ENCODE measurements around the gene TPX2. TPM values are rescaled to one million over a fixed set of nuclear protein-coding genes. Genes with fewer than 3 reads are reported as not detected.

Gene TPX2, protein sequence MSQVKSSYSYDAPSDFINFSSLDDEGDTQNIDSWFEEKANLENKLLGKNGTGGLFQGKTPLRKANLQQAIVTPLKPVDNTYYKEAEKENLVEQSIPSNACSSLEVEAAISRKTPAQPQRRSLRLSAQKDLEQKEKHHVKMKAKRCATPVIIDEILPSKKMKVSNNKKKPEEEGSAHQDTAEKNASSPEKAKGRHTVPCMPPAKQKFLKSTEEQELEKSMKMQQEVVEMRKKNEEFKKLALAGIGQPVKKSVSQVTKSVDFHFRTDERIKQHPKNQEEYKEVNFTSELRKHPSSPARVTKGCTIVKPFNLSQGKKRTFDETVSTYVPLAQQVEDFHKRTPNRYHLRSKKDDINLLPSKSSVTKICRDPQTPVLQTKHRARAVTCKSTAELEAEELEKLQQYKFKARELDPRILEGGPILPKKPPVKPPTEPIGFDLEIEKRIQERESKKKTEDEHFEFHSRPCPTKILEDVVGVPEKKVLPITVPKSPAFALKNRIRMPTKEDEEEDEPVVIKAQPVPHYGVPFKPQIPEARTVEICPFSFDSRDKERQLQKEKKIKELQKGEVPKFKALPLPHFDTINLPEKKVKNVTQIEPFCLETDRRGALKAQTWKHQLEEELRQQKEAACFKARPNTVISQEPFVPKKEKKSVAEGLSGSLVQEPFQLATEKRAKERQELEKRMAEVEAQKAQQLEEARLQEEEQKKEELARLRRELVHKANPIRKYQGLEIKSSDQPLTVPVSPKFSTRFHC
- total RNA-seq = 37.1 and 41.0 TPM in 2 replicates

DNA sequence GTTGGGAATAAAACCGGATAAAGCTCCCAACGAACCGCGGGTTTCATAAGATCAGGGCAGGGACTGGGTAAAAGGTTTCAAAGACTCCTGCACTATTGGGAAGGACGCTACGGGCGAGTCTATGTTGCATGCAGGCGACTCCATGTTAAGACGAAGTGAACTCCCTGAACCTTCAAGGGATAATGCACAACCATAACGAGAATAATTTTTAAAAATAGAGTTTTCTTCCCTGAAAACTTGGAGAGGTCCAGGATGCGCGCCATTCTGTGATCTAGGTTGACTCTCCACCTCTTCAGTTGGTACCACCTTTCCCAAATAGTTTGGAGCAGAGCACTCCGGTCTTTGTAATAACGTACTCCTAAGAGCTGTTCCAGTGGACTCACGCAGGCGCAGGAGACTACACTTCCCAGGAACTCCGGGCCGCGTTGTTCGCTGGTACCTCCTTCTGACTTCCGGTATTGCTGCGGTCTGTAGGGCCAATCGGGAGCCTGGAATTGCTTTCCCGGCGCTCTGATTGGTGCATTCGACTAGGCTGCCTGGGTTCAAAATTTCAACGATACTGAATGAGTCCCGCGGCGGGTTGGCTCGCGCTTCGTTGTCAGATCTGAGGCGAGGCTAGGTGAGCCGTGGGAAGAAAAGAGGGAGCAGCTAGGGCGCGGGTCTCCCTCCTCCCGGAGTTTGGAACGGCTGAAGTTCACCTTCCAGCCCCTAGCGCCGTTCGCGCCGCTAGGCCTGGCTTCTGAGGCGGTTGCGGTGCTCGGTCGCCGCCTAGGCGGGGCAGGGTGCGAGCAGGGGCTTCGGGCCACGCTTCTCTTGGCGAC, at the start of gene TPX2:
TPX2 (plus strand) TSS at position 562 of the 821 bp plus-strand sequence. CDS start 18,187 bp downstream, outside the sequence.

DNA sequence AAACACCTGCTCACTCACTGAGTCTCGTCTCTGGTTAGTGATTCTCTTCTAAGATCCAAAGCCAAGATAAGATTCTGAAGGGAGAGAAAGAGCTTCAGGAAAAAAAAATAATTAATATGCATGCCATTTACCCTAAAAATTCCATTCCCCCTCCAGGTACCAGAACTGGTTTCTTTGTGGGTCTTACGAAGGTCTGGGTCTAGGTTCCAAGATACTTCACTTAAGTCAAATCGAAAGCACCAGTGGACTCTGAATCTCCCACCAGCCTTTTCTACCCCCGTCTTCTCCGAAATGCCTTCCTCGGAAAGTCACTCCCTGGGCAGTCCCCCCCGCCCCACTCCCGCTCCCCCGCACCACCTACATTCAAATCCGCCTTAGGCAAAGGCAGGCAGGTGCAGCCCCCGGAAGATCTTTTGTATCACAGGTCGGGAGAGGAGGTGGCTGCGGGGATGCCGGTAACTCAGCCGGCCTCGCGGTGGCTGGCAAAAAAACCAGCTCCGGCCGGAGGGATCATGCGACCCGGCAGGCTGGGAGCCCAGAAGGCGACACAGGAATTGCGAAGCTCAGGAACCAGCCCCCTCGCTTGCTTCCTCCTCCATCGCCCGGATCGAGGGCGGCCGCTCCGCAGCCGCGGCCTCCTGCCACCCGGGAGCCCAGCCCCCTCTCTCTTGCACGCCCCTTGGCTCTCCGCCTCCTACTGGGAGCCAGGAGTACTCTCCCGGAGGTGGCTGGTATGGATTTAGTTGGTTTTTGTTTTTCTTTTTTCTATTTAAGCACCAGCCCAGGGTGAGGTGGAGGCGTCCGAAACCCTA, 16.6 kb upstream of the TPX2 start, which contains the start of gene BCL2L1:
BCL2L1 (minus strand) TSS at position 612 of the 812 bp plus-strand sequence. CDS start 650 bp downstream, outside the sequence.

DNA sequence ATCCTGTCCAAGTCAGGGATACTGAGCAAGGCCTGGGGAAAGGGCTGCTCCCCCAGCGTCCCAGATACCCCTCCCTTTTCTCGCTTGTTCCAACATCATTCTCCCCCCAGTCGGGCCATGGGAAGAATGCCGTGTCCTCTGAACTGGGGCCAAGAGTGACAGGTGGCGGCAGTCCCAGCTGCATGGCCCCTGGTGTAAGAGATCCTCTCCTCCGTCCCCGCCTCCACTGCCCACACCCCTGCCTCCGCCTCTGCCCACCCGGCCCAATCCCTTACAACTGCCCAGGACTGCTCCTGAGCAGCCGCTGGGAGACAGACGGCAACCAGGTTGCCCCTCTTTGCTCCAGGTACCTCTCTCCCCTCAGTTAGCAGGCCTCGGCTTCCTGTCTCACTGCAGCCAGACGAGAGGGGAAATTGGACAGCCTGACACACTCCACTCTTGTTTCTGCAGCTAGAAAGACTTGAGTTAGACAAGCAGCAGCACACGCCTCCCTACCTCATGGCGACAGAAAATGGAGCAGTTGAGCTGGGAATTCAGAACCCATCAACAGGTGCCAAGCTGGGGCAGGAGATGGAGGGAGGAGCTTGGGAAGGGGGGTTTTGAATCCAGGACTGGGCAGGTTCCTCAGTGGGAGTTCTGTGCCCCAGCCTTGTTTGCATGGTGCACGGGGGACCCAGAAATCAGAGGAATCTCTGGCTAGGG, 80.1 kb downstream of the TPX2 start, which contains the start of gene MYLK2:
MYLK2 (plus strand) TSS at position 274 of the 702 bp plus-strand sequence; CDS start at position 499, 225 bp downstream.

DNA sequence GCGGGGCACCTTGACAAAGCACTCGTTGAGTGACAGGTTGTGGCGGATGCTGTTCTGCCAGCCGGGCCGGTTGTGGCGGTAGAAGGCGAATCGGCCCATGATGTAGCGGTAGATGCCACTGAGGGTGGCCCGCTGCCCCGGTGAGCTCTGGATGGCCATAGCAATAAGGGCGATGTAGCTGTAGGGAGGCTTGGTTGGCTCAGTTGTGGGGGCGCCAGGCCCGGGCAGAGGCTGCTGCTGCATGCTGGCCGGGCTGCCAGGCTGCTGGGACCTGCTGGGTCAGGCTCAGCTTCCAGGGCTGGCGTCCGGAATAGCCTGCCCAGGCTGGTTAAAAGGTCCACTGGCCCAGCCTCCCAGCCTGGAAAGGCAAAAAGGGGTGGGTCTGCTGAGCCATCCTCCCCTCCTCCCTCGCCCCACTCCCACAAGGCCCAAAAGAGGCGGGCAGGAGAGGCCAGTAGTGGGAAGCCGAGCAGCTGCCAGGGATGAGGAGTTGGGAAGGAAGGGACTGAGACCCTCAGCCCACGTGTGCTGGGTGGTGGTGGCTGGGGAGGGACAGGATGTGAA, 106.3 kb downstream of the TPX2 start, which contains the start of gene FOXS1:
FOXS1 (minus strand) TSS at position 305 of the 564 bp plus-strand sequence; CDS start at position 243, 62 bp downstream.

Other genes starting within 250 kb of the TPX2 start
- gene HM13, start 224.8 kb upstream of the TPX2 start, total RNA-seq = 71.5 and 72.6 TPM in 2 replicates
- 189 and 395 TPM in 2 replicates for gene ID1, start 134.0 kb upstream of the TPX2 start, total RNA-seq
- gene COX4I2, start 101.4 kb upstream of the TPX2 start, total RNA-seq = not detected in 2 replicates
- 75.4 and 101 TPM in 2 replicates for gene BCL2L1, start 16.4 kb upstream of the TPX2 start, total RNA-seq
- 0.13 and 0.19 TPM in 2 replicates for gene MYLK2, start 80.1 kb downstream of the TPX2 start, total RNA-seq
- 8.9 and 15.7 TPM in 2 replicates for gene FOXS1, start 106.3 kb downstream of the TPX2 start, total RNA-seq
- 1.6 and 2.5 TPM in 2 replicates for gene DUSP15, start 131.2 kb downstream of the TPX2 start, total RNA-seq
- gene TTLL9, start 131.3 kb downstream of the TPX2 start, total RNA-seq = 0.06 and 0.13 TPM in 2 replicates
- gene PDRG1, start 212.8 kb downstream of the TPX2 start, total RNA-seq = 4.8 and 5.3 TPM in 2 replicates
- gene XKR7, start 228.9 kb downstream of the TPX2 start, total RNA-seq = not detected in 2 replicates

All from aortic smooth muscle cell (primary cell).